GM18951 (cell line): ENCODE data around the gene RTN4RL1.

ENCODE experiments used
- POLR2A ChIP-seq: IDR thresholded peaks from 4 replicates; pipeline ENCODE4 v1.6.1; 2011; ENCODE audit warnings: mild to moderate bottlenecking; ENCODE audit not compliant: insufficient read length, insufficient read depth; ENCODE audit errors: extremely low read depth
- in situ Hi-C: fragments of 300-500 bp; cut with MboI; formaldehyde crosslinking; loops from one replicate; pipeline ENCODE4 v1.12.0; 2022; ENCODE audit warnings: low sequenced_read_pairs, mixed read lengths, inconsistent platforms; ENCODE audit not compliant: unreplicated experiment

Gene RTN4RL1

GRCh38 chr17:2064147-2064489 is 39.0 kb upstream of the RTN4RL1 start:
- in situ Hi-C loops = loop anchor here (10.0 kb wide), 1 partner anchor 181 kb away; no protein-coding TSS in a partner anchor
- TF ChIP-seq POLR2A = no peak

GRCh38 chr17:2063261-2064146 is 38.4 kb upstream of the RTN4RL1 start:
- TF ChIP-seq POLR2A = no peak
- in situ Hi-C loops = loop anchor here (10.0 kb wide), 1 partner anchor 181 kb away; no protein-coding TSS in a partner anchor

GRCh38 chr17:2062571-2063183 is 37.5 kb upstream of the RTN4RL1 start:
- TF ChIP-seq POLR2A = no peak
- in situ Hi-C loops = loop anchor here (10.0 kb wide), 1 partner anchor 182 kb away; no protein-coding TSS in a partner anchor

- no peak for TF ChIP-seq POLR2A
- in situ Hi-C loops = loop anchor here (10.0 kb wide), 1 partner anchor 183 kb away; no protein-coding TSS in a partner anchor
Measured at GRCh38 chr17:2061441-2061958, 36.4 kb upstream of the RTN4RL1 start.

- no peak for TF ChIP-seq POLR2A
- in situ Hi-C loops = loop anchor here (10.0 kb wide), 1 partner anchor 184 kb away; no protein-coding TSS in a partner anchor
Measured at GRCh38 chr17:2060681-2061440, 35.7 kb upstream of the RTN4RL1 start.

GRCh38 chr17:2060385-2060658 is 35.2 kb upstream of the RTN4RL1 start:
- TF ChIP-seq POLR2A = no peak
- in situ Hi-C loops = loop anchor here (10.0 kb wide), 1 partner anchor 184 kb away; no protein-coding TSS in a partner anchor

GRCh38 chr17:2059547-2060384 is 34.6 kb upstream of the RTN4RL1 start:
- in situ Hi-C loops = loop anchor here (10.0 kb wide), 1 partner anchor 185 kb away; no protein-coding TSS in a partner anchor
- TF ChIP-seq POLR2A = no peak

- peak; percentile 26 for TF ChIP-seq POLR2A
- in situ Hi-C loops = no loop called here
Measured at GRCh38 chr17:2058586-2059546, 33.7 kb upstream of the RTN4RL1 start.

GRCh38 chr17:2057760-2058585 is 32.8 kb upstream of the RTN4RL1 start:
- TF ChIP-seq POLR2A = peak; percentile 23
- in situ Hi-C loops = no loop called here

- in situ Hi-C loops = no loop called here
- TF ChIP-seq POLR2A = no peak
Measured at GRCh38 chr17:2057175-2057759, 32.1 kb upstream of the RTN4RL1 start.
